ENCODE data around the gene FUCA1. TPM values are rescaled to one million over a fixed set of nuclear protein-coding genes. Genes with fewer than 3 reads are reported as not detected.
"Not testable (repeated sequence)": the region's sequence is repeated elsewhere in the genome, so short reads cannot be mapped to it uniquely, and the experiment has no call there.

The FUCA1 gene
- total RNA-seq, 1 experiment from 2014 or later: 30.9 TPM

GRCh38 chr1:23848673-23849616 lies 19.1 kb downstream of the FUCA1 start:
- no peaks in the 10 kb centered on the region for H4K20me1 ChIP-seq (ENCODE audit: insufficient read depth)
- H3K36me3 ChIP-seq (ENCODE audit: low read depth): no peaks in the 10 kb centered on the region
- H3K27me3 ChIP-seq (ENCODE audit: insufficient read depth, low read depth): no peaks in the 10 kb centered on the region
- no peaks in the 10 kb centered on the region for H3K9me2 ChIP-seq (ENCODE audit: insufficient read depth)
- no peaks in the 10 kb centered on the region for H3F3A ChIP-seq (ENCODE audit: insufficient read depth, low read depth)
- no TSS peak for BruUV-seq (replicated peaks)
- no peak overlapping the region for H3K4me3 ChIP-seq
- TF ChIP-seq CTCF (conservative IDR thresholded peaks at IDR 0.05) (no peak), EZH2 (IDR thresholded peaks at IDR 0.05; ENCODE audit: low read depth) (no peak)
- ChIA-PET CTCF (interaction anchor here (0.5 kb wide), 1 partner anchor 17 kb away, joined by 6 read pairs; no protein-coding TSS in a partner anchor), POLR2A (ENCODE audit: unreplicated experiment) (no interaction called here)
- intact Hi-C loops (cut with micrococcal nuclease; ENCODE audit: unreplicated experiment): no loop called here
- no peaks in the 10 kb centered on the region for H3K79me2 ChIP-seq (ENCODE audit: low read depth)
- no peak overlapping the region for H2AFZ ChIP-seq
- no peak overlapping the region for H3K27ac ChIP-seq
- no peaks in the 10 kb centered on the region for H3K9me3 ChIP-seq (ENCODE audit: insufficient read depth, low read depth)
- no peak for DNase-seq
- H3K4me2 ChIP-seq: no peak overlapping the region
- H3K4me1 ChIP-seq (replicated peaks; ENCODE audit: insufficient read depth): no peaks in the 10 kb centered on the region

- H3K79me2 ChIP-seq (ENCODE audit: low read depth); CTCF ChIA-PET; H3K9me2 ChIP-seq (ENCODE audit: insufficient read depth); H3K27ac ChIP-seq; H3K4me1 ChIP-seq (replicated peaks; ENCODE audit: insufficient read depth); H2AFZ ChIP-seq; intact Hi-C loops (cut with micrococcal nuclease; ENCODE audit: unreplicated experiment); H3K27me3 ChIP-seq (ENCODE audit: insufficient read depth, low read depth); POLR2A ChIA-PET (ENCODE audit: unreplicated experiment); H3K4me2 ChIP-seq; H3F3A ChIP-seq (ENCODE audit: insufficient read depth, low read depth); H3K4me3 ChIP-seq; H3K36me3 ChIP-seq (ENCODE audit: low read depth); H3K9me3 ChIP-seq (ENCODE audit: insufficient read depth, low read depth); DNase-seq; BruUV-seq (replicated peaks); H4K20me1 ChIP-seq (ENCODE audit: insufficient read depth): not testable (repeated sequence)
Observed at GRCh38 chr1:23847482-23848095, 20.5 kb downstream of the FUCA1 start.

GRCh38 chr1:23845163-23845562 lies 22.9 kb downstream of the FUCA1 start:
- Histone ChIP-seq H3K4me1 (replicated peaks; ENCODE audit: insufficient read depth) (no peaks in the 10 kb centered on the region), H3K36me3 (ENCODE audit: low read depth) (no peaks in the 10 kb centered on the region), H3K27me3 (ENCODE audit: insufficient read depth, low read depth) (no peaks in the 10 kb centered on the region), H3K9me2 (ENCODE audit: insufficient read depth) (no peaks in the 10 kb centered on the region), H3K9me3 (ENCODE audit: insufficient read depth, low read depth) (no peaks in the 10 kb centered on the region), H3K4me2 (no peak overlapping the region), H3K79me2 (ENCODE audit: low read depth) (no peaks in the 10 kb centered on the region), H2AFZ (no peak overlapping the region), H3K4me3 (no peak overlapping the region), H3F3A (ENCODE audit: insufficient read depth, low read depth) (no peaks in the 10 kb centered on the region), H3K27ac (no peak overlapping the region), H4K20me1 (ENCODE audit: insufficient read depth) (no peaks in the 10 kb centered on the region)
- intact Hi-C loops (cut with micrococcal nuclease; ENCODE audit: unreplicated experiment): no loop called here
- TSS peak; percentile 23 for BruUV-seq (replicated peaks)
- DNase-seq: no peak
- ChIA-PET CTCF (no interaction called here), POLR2A (ENCODE audit: unreplicated experiment) (no interaction called here)
- TF ChIP-seq CTCF (conservative IDR thresholded peaks at IDR 0.05) (no peak), EZH2 (IDR thresholded peaks at IDR 0.05; ENCODE audit: low read depth) (no peak)

Data from PC-9 (cell line).